DMS 273 (cell line): Measurements from ENCODE around the gene BCAP31.

Experiments used
- DNase-seq: peaks from one replicate; lab custom pipeline; 2025; ENCODE audit not compliant: unreplicated experiment; lab: John Stamatoyannopoulos, UW

The BCAP31 gene

GRCh38 chrX:153724252-153725038 is at the start of gene BCAP31, which contains the start of gene ABCD1:
BCAP31 (minus strand) TSS chrX:153724387; CDS start chrX:153723244, 1,143 bp downstream.
ABCD1 (plus strand) TSS chrX:153724856; CDS start chrX:153725267, 411 bp downstream.
- DNase-seq, result peak; percentile 98

- DNase-seq, result no peak
These were observed 49.0 kb upstream of the BCAP31 start for GRCh38 chrX:153773218-153773611.

GRCh38 chrX:153772316-153773217 is 48.4 kb upstream of the BCAP31 start:
- no peak for DNase-seq

- DNase-seq, result no peak
These were observed 47.5 kb upstream of the BCAP31 start for GRCh38 chrX:153771415-153772315.

- no peak for DNase-seq
These were observed 46.6 kb upstream of the BCAP31 start for GRCh38 chrX:153770601-153771414.

- no peak for DNase-seq
These were observed 45.8 kb upstream of the BCAP31 start for GRCh38 chrX:153769865-153770600.

GRCh38 chrX:153769158-153769864 is 45.1 kb upstream of the BCAP31 start:
- DNase-seq, result no peak

- DNase-seq, result no peak
These were observed 44.3 kb upstream of the BCAP31 start for GRCh38 chrX:153768311-153769157.

GRCh38 chrX:153767674-153768055 is 43.5 kb upstream of the BCAP31 start:
- DNase-seq, result no peak

- DNase-seq, result no peak
These were observed 42.9 kb upstream of the BCAP31 start for GRCh38 chrX:153766871-153767673.

- DNase-seq, result peak; percentile 82
These were observed 42.1 kb upstream of the BCAP31 start for GRCh38 chrX:153766098-153766817.

- DNase-seq, result no peak
These were observed 41.2 kb upstream of the BCAP31 start for GRCh38 chrX:153765138-153766079.

GRCh38 chrX:153764786-153765137 is 40.6 kb upstream of the BCAP31 start:
- DNase-seq, result no peak

- DNase-seq, result peak; percentile 95
These were observed 40.0 kb upstream of the BCAP31 start, which contains the start of gene PLXNB3 for GRCh38 chrX:153763989-153764755. PLXNB3 (plus strand) TSS chrX:153764249; CDS start chrX:153765536, 1,287 bp downstream.
